PC-9 (cell line): Measurements from ENCODE around the gene FOXI3. TPM values are rescaled to one million over a fixed set of nuclear protein-coding genes. Genes with fewer than 3 reads are reported as not detected.
"Not testable (repeated sequence)": the region's sequence is repeated elsewhere in the genome, so short reads cannot be mapped to it uniquely, and the experiment has no call there.

ENCODE experiments used
- BruUV-seq: library from RNA; stranded (reverse); fragments of 400-500 nt; replicated peaks from 2 replicates; lab custom pipeline; 2021; lab: Mats Ljungman, UMichigan
- CTCF ChIA-PET: fragments of 300-600 bp; sonication (Branson Sonifier 250); formaldehyde crosslinking; loops from one replicate; lab custom pipeline; 2022; ENCODE audit warnings: antibody characterized with exemption; lab: Charles Lee
- POLR2A ChIA-PET: fragments of 300-600 bp; sonication (Branson Sonifier 250); formaldehyde crosslinking; loops from one replicate; lab custom pipeline; 2022; ENCODE audit warnings: antibody characterized with exemption; ENCODE audit not compliant: unreplicated experiment; lab: Charles Lee
- DNase-seq, 2 experiments: peaks; one replicate each; pipeline versions ENCODE4 v3.0.0 to v3.0.0-alpha.2; 2015 to 2022; ENCODE audit warnings: mixed read lengths in 1 of 2
- H2AFZ ChIP-seq: fragments of 200-600 bp; sonication (generic); 2 replicates; pipeline ENCODE4 v1.8.1; 2017; ENCODE audit warnings: antibody characterized with exemption
- H3F3A ChIP-seq: fragments of 200-600 bp; sonication (generic); 2 replicates; pipeline ENCODE4 v1.8.1; 2017; ENCODE audit warnings: antibody characterized with exemption, mild to moderate bottlenecking, low read depth; ENCODE audit not compliant: insufficient read depth
- H3K27ac ChIP-seq: fragments of 200-600 bp; sonication (generic); 2 replicates; pipeline ENCODE4 v1.6.1; 2016; ENCODE audit warnings: mixed run types
- H3K27me3 ChIP-seq: fragments of 200-600 bp; sonication (generic); 2 replicates; pipeline ENCODE4 v1.6.1; 2016; ENCODE audit warnings: low read depth, mixed run types; ENCODE audit not compliant: insufficient read depth
- H3K36me3 ChIP-seq: fragments of 200-600 bp; sonication (generic); 2 replicates; pipeline ENCODE4 v1.6.1; 2016; ENCODE audit warnings: low read depth, mixed run types
- H3K4me1 ChIP-seq: fragments of 200-600 bp; sonication (generic); replicated peaks from 2 replicates; pipeline ENCODE4 v1.6.1; 2016; ENCODE audit warnings: mixed run types; ENCODE audit not compliant: insufficient read depth
- H3K4me2 ChIP-seq: fragments of 200-600 bp; sonication (generic); 2 replicates; pipeline ENCODE4 v1.6.1; 2017; ENCODE audit warnings: mixed run types
- H3K4me3 ChIP-seq: fragments of 200-600 bp; sonication (generic); 2 replicates; pipeline ENCODE4 v1.6.1; 2016; ENCODE audit warnings: mixed run types
- H3K79me2 ChIP-seq: fragments of 200-600 bp; sonication (generic); 2 replicates; pipeline ENCODE4 v1.6.1; 2017; ENCODE audit warnings: low read depth, mixed run types
- H3K9me2 ChIP-seq: fragments of 200-600 bp; sonication (generic); 2 replicates; pipeline ENCODE4 v1.8.1; 2017; ENCODE audit warnings: mild to moderate bottlenecking; ENCODE audit not compliant: insufficient read depth
- H3K9me3 ChIP-seq: fragments of 200-600 bp; sonication (generic); 2 replicates; pipeline ENCODE4 v1.8.1; 2016; ENCODE audit warnings: low read depth; ENCODE audit not compliant: insufficient read depth
- H4K20me1 ChIP-seq: fragments of 200-600 bp; sonication (generic); 2 replicates; pipeline ENCODE4 v1.8.1; 2017; ENCODE audit not compliant: insufficient read depth
- CTCF ChIP-seq: fragments of 200-600 bp; sonication (generic); conservative IDR thresholded peaks from 2 replicates; pipeline ENCODE4 v1.6.1; 2017; ENCODE audit warnings: mixed run types, antibody characterized with exemption, mild to moderate bottlenecking, moderate library complexity
- EZH2 ChIP-seq: fragments of 200-600 bp; sonication (generic); IDR thresholded peaks from 2 replicates; pipeline ENCODE4 v1.8.0; 2017; ENCODE audit warnings: antibody characterized with exemption, low read depth
- intact Hi-C: fragments of 100-400 bp; cut with micrococcal nuclease; formaldehyde crosslinking; loops from one replicate; pipeline ENCODE4 v1.10.0; 2022; ENCODE audit not compliant: unreplicated experiment
- total RNA-seq: library from RNA; stranded (reverse); gene quantifications from 2 replicates; pipeline ENCODE4 v1.2.3, GENCODE V29; 2021

Gene FOXI3
- total RNA-seq, 1 experiment from 2014 or later: not detected

GRCh38 chr2:88437010-88437409 is 15.5 kb downstream of the FOXI3 start:
- no peak overlapping the region for H3K27ac ChIP-seq
- H3K4me3 ChIP-seq: no peak overlapping the region
- no TSS peak for BruUV-seq
- no peaks in the 10 kb centered on the region for H3K4me1 ChIP-seq
- ChIA-PET POLR2A (no interaction called here), CTCF (no interaction called here)
- TF ChIP-seq EZH2 (no peak), CTCF (no peak)
- H3K27me3 ChIP-seq: peaks cover 51% of the 10 kb centered on the region
- H3F3A ChIP-seq: no peaks in the 10 kb centered on the region
- H3K4me2 ChIP-seq: no peak overlapping the region
- no peaks in the 10 kb centered on the region for H3K9me2 ChIP-seq
- H3K9me3 ChIP-seq: no peaks in the 10 kb centered on the region
- H4K20me1 ChIP-seq: no peaks in the 10 kb centered on the region
- intact Hi-C loops: no loop called here
- H2AFZ ChIP-seq: no peak overlapping the region
- DNase-seq: no peak
- H3K36me3 ChIP-seq: no peaks in the 10 kb centered on the region
- H3K79me2 ChIP-seq: no peaks in the 10 kb centered on the region

GRCh38 chr2:88429929-88430328 is 22.6 kb downstream of the FOXI3 start:
- ChIA-PET POLR2A (no interaction called here), CTCF (no interaction called here)
- no peak for DNase-seq
- Histone ChIP-seq H3K9me3 (no peaks in the 10 kb centered on the region), H3K4me3 (no peak overlapping the region), H3F3A (no peaks in the 10 kb centered on the region), H3K79me2 (no peaks in the 10 kb centered on the region), H3K4me1 (no peaks in the 10 kb centered on the region), H3K27me3 (peaks cover 43% of the 10 kb centered on the region), H3K36me3 (no peaks in the 10 kb centered on the region), H3K27ac (no peak overlapping the region), H3K4me2 (no peak overlapping the region), H4K20me1 (no peaks in the 10 kb centered on the region), H3K9me2 (no peaks in the 10 kb centered on the region), H2AFZ (no peak overlapping the region)
- BruUV-seq: no TSS peak
- TF ChIP-seq CTCF (no peak), EZH2 (no peak)
- intact Hi-C loops: no loop called here

- TF ChIP-seq EZH2 (no peak), CTCF (no peak)
- Histone ChIP-seq H3K79me2 (no peaks in the 10 kb centered on the region), H3K4me2 (no peak overlapping the region), H3K9me2 (no peaks in the 10 kb centered on the region), H2AFZ (no peak overlapping the region), H3K27ac (no peak overlapping the region), H3K9me3 (no peaks in the 10 kb centered on the region), H4K20me1 (no peaks in the 10 kb centered on the region), H3K36me3 (no peaks in the 10 kb centered on the region), H3K27me3 (peaks cover 77% of the 10 kb centered on the region), H3F3A (no peaks in the 10 kb centered on the region), H3K4me1 (no peaks in the 10 kb centered on the region), H3K4me3 (no peak overlapping the region)
- ChIA-PET POLR2A (no interaction called here), CTCF (no interaction called here)
- no TSS peak for BruUV-seq
- intact Hi-C loops: no loop called here
- DNase-seq: no peak
These were observed 28.8 kb downstream of the FOXI3 start for GRCh38 chr2:88423733-88424132.

GRCh38 chr2:88419051-88419450 is 33.4 kb downstream of the FOXI3 start:
- H4K20me1 ChIP-seq, H3K9me3 ChIP-seq, BruUV-seq, intact Hi-C loops, H3K79me2 ChIP-seq, H3K27ac ChIP-seq, H2AFZ ChIP-seq, H3K4me2 ChIP-seq, H3K36me3 ChIP-seq, CTCF ChIA-PET, H3K4me3 ChIP-seq, H3K4me1 ChIP-seq, H3F3A ChIP-seq, DNase-seq, POLR2A ChIA-PET, H3K9me2 ChIP-seq: not testable (repeated sequence)
- H3K27me3 ChIP-seq: peaks cover 84% of the 10 kb centered on the region
